ENCODE measurements around the gene KIF13A. TPM values are rescaled to one million over a fixed set of nuclear protein-coding genes. Genes with fewer than 3 reads are reported as not detected.
"Not testable (repeated sequence)": the region's sequence is repeated elsewhere in the genome, so short reads cannot be mapped to it uniquely, and the experiment has no call there.

Gene KIF13A
- total and polyA plus RNA-seq, 4 donors, result 14.2 to 97.4 (median 31.7) TPM

GRCh38 chr6:17859846-17860245 is 127.6 kb downstream of the KIF13A start:
- H3K9ac ChIP-seq (ENCODE audit: insufficient read depth in 1 of 2, low read length in 2 of 2), result no peak overlapping the region
- peaks cover 0 to 10% (median 4%) of the 10 kb centered on the region in 5 donors for H3K4me1 ChIP-seq (ENCODE audit: control insufficient read depth in 5 of 5, insufficient read depth in 5 of 5, low read length in 5 of 5)
- WGBS, 2 donors, result 98 to 99% methylated on average over 4 of the region's 4 CpGs
- H3K27ac ChIP-seq (ENCODE audit: low read depth in 1 of 2, low read length in 1 of 2), result no peak overlapping the region
- DNase-seq, result no peak
- TF ChIP-seq CTCF (IDR thresholded peaks at IDR 0.05; ENCODE audit: control extremely low read depth, extremely low read depth), result no peak
- H3K4me3 ChIP-seq, result no peak overlapping the region
- H3K36me3 ChIP-seq (ENCODE audit: control insufficient read depth in 4 of 4, insufficient read depth in 4 of 4, low read length in 4 of 4), result peaks cover 0 to 7% (median 2%) of the 10 kb centered on the region in 4 donors
- no peaks in the 10 kb centered on the region for H3K27me3 ChIP-seq (ENCODE audit: control insufficient read depth in 3 of 3, insufficient read depth in 3 of 3, low read length in 2 of 3)
- ATAC-seq (ENCODE audit: insufficient read depth, low FRiP score), result no peak
- no peaks in the 10 kb centered on the region for H3K9me3 ChIP-seq (ENCODE audit: control insufficient read depth in 4 of 4, insufficient read depth in 3 of 4, low read length in 3 of 4)

DNA sequence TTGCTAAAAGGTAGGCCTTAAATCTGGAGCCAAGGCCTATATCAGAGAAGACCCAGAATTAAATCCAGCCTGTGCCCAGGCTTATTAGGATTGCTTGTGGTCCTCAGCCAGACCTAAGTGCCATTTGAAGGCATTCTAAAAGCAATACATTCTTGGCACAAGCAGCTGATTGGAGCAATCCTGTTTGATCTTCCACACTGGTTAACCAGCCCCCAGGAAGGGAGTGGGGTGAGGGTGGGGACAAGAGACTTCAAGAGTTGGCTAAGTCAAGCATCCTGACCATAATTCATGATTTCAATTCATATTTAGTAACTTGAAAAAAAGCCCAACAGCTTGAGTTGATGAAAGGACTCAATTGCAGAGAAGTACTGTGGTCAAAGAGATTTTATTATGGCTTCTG is 128.9 kb downstream of the KIF13A start:
- Histone ChIP-seq H3K36me3 (ENCODE audit: control insufficient read depth in 4 of 4, insufficient read depth in 4 of 4, low read length in 4 of 4) (peaks cover 0 to 7% (median 2%) of the 10 kb centered on the region in 4 donors), H3K9ac (ENCODE audit: insufficient read depth in 1 of 2, low read length in 2 of 2) (no peak overlapping the region), H3K9me3 (ENCODE audit: control insufficient read depth in 4 of 4, insufficient read depth in 3 of 4, low read length in 3 of 4) (no peaks in the 10 kb centered on the region), H3K27ac (ENCODE audit: low read depth in 1 of 2, low read length in 1 of 2) (peak overlapping the region in 1 of 2 donors; percentile 10), H3K27me3 (ENCODE audit: control insufficient read depth in 3 of 3, insufficient read depth in 3 of 3, low read length in 2 of 3) (no peaks in the 10 kb centered on the region), H3K4me1 (ENCODE audit: control insufficient read depth in 5 of 5, insufficient read depth in 5 of 5, low read length in 5 of 5) (peaks cover 0 to 6% (median 2%) of the 10 kb centered on the region in 5 donors), H3K4me3 (no peak overlapping the region)
- DNase-seq (peak; percentile 51 to 76 (median 57)), ATAC-seq (ENCODE audit: insufficient read depth, low FRiP score) (no peak)
- no peak for TF ChIP-seq CTCF (IDR thresholded peaks at IDR 0.05; ENCODE audit: control extremely low read depth, extremely low read depth)

- H3K4me1 ChIP-seq (ENCODE audit: control insufficient read depth in 5 of 5, insufficient read depth in 5 of 5, low read length in 5 of 5); H3K27ac ChIP-seq (ENCODE audit: low read depth in 1 of 2, low read length in 1 of 2); H3K9me3 ChIP-seq (ENCODE audit: control insufficient read depth in 4 of 4, insufficient read depth in 3 of 4, low read length in 3 of 4); DNase-seq; H3K9ac ChIP-seq (ENCODE audit: insufficient read depth in 1 of 2, low read length in 2 of 2); H3K27me3 ChIP-seq (ENCODE audit: control insufficient read depth in 3 of 3, insufficient read depth in 3 of 3, low read length in 2 of 3); H3K36me3 ChIP-seq (ENCODE audit: control insufficient read depth in 4 of 4, insufficient read depth in 4 of 4, low read length in 4 of 4); ATAC-seq (ENCODE audit: insufficient read depth, low FRiP score); H3K4me3 ChIP-seq: not testable (repeated sequence)
- 89 to 92% methylated on average over 7 of the region's 7 CpGs for WGBS, 2 donors
Observed at GRCh38 chr6:17857188-17857587, 130.2 kb downstream of the KIF13A start.

GRCh38 chr6:17856306-17856705 is 131.1 kb downstream of the KIF13A start:
- no peak overlapping the region for H3K9ac ChIP-seq (ENCODE audit: insufficient read depth in 1 of 2, low read length in 2 of 2)
- H3K4me3 ChIP-seq, result no peak overlapping the region
- no peaks in the 10 kb centered on the region for H3K9me3 ChIP-seq (ENCODE audit: control insufficient read depth in 4 of 4, insufficient read depth in 3 of 4, low read length in 3 of 4)
- H3K27ac ChIP-seq (ENCODE audit: low read depth in 1 of 2, low read length in 1 of 2), result no peak overlapping the region
- H3K4me1 ChIP-seq (ENCODE audit: control insufficient read depth in 5 of 5, insufficient read depth in 5 of 5, low read length in 5 of 5), result peaks cover 0 to 15% (median 5%) of the 10 kb centered on the region in 5 donors
- no peaks in the 10 kb centered on the region for H3K27me3 ChIP-seq (ENCODE audit: control insufficient read depth in 3 of 3, insufficient read depth in 3 of 3, low read length in 2 of 3)
- 93 to 94% methylated on average over 3 of the region's 3 CpGs for WGBS, 2 donors
- H3K36me3 ChIP-seq (ENCODE audit: control insufficient read depth in 4 of 4, insufficient read depth in 4 of 4, low read length in 4 of 4), result peaks cover 0 to 10% (median 2%) of the 10 kb centered on the region in 4 donors
- ATAC-seq (ENCODE audit: insufficient read depth, low FRiP score) (no peak), DNase-seq (no peak)
- no peak for TF ChIP-seq CTCF (IDR thresholded peaks at IDR 0.05; ENCODE audit: control extremely low read depth, extremely low read depth)
